Activated CD4-positive, alpha-beta memory T cell treated with anti-CD3 and anti-CD28 coated beads for 36 hours (primary cell): ENCODE results near the gene PSMF1. TPM values are rescaled to one million over a fixed set of nuclear protein-coding genes. Genes with fewer than 3 reads are reported as not detected.

ENCODE experiments used
- CTCF ChIA-PET: fragments of 350-600 bp; sonication (Branson Sonifier 250); formaldehyde crosslinking; loops from one replicate; lab custom pipeline; 2021; ENCODE audit warnings: antibody characterized with exemption, inconsistent platforms; lab: Charles Lee
- POLR2A ChIA-PET: fragments of 350-600 bp; sonication (Branson Sonifier 250); formaldehyde crosslinking; loops from one replicate; lab custom pipeline; 2021; ENCODE audit warnings: antibody characterized with exemption; lab: Charles Lee
- DNase-seq: peaks from one replicate; pipeline ENCODE4 v3.0.0-alpha.2; 2020
- H3K27ac Mint-ChIP-seq: one replicate; pipeline ENCODE4 v1.8.0; 2021; ENCODE audit warnings: mixed read lengths
- H3K27me3 Mint-ChIP-seq: one replicate; pipeline ENCODE4 v1.8.0; 2021; ENCODE audit warnings: mixed read lengths
- H3K36me3 Mint-ChIP-seq: one replicate; pipeline ENCODE4 v1.8.0; 2021; ENCODE audit warnings: mixed read lengths
- H3K4me1 Mint-ChIP-seq: one replicate; pipeline ENCODE4 v1.8.0; 2021; ENCODE audit warnings: low read depth, mixed read lengths
- H3K4me3 Mint-ChIP-seq: one replicate; pipeline ENCODE4 v1.8.0; 2021; ENCODE audit warnings: mild to moderate bottlenecking, mixed read lengths
- H3K9me3 Mint-ChIP-seq: one replicate; pipeline ENCODE4 v1.8.0; 2021; ENCODE audit warnings: mixed read lengths
- intact Hi-C: fragments of 100-400 bp; cut with micrococcal nuclease; formaldehyde crosslinking; loops from one replicate; pipeline ENCODE4 v1.15.1; 2023
- total RNA-seq, 2 experiments: library from RNA; stranded (reverse); gene quantifications; one replicate each; pipeline ENCODE4 v1.2.3, GENCODE V29; 2021

Gene PSMF1
- total RNA-seq, 2 experiments from 2014 or later, result 140 to 149 TPM

DNA sequence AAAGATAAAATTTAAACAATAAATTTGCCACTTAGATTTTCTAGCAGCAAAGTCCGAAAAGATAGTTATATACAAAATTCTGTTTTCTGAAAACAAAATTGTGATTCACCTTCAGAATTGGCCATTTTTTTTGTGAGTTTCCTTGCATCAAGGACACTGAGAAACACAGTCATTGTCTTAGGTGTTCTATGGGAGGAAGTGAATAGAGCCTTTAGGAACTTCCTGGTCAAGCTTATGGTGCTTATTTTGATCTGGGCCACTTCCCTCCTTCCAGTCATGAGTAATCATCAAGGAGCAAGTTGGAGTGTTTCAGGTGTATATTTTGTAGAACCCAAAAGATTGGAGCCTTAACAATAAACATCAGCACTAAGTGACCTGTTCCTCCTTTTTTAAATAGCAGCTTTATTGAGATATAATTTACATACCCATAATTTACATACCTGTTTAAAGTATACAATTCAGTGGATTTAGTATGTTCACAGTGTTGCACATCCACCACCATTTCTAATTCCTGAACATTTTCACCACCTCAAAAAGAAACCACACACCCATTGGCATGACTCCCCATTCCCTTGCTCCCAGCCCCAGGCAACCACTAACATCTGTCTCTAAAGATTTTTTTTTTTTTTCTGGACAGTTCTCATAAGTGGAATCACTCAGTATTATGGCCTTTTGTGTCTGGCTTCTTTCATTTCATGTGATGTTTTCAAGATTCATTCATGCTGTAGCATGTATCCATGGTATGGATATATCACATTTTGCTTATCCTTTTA is 48.7 kb downstream of the PSMF1 start:
- ChIA-PET POLR2A (no interaction called here), CTCF (interaction anchor here (0.7 kb wide), 1 partner anchor 59 kb away, joined by 3 read pairs; no protein-coding TSS in a partner anchor)
- Mint-ChIP-seq H3K27ac (no peak overlapping the region), H3K4me3 (no peak overlapping the region), H3K4me1 (no peaks in the 10 kb centered on the region), H3K36me3 (peaks cover 67% of the 10 kb centered on the region), H3K27me3 (no peaks in the 10 kb centered on the region), H3K9me3 (no peaks in the 10 kb centered on the region)
- intact Hi-C loops, result no loop called here
- DNase-seq, result no peak

GRCh38 chr20:1169224-1169623 is 50.8 kb downstream of the PSMF1 start:
- CTCF ChIA-PET, result no interaction called here
- Mint-ChIP-seq H3K27ac (no peak overlapping the region), H3K36me3 (peaks cover 73% of the 10 kb centered on the region), H3K27me3 (no peaks in the 10 kb centered on the region), H3K9me3 (no peaks in the 10 kb centered on the region), H3K4me1 (no peaks in the 10 kb centered on the region), H3K4me3 (no peak overlapping the region)
- intact Hi-C loops, result no loop called here
- POLR2A ChIA-PET, result no interaction called here
- DNase-seq, result no peak

GRCh38 chr20:1171461-1172093 is 53.2 kb downstream of the PSMF1 start:
- Mint-ChIP-seq H3K27ac (no peak overlapping the region), H3K4me3 (no peak overlapping the region), H3K9me3 (no peaks in the 10 kb centered on the region), H3K27me3 (no peaks in the 10 kb centered on the region), H3K36me3 (peaks cover 50% of the 10 kb centered on the region), H3K4me1 (no peaks in the 10 kb centered on the region)
- CTCF ChIA-PET, result no interaction called here
- DNase-seq, result no peak
- POLR2A ChIA-PET, result interaction anchor here (1.2 kb wide), 1 partner anchor 9 kb away, joined by 3 read pairs; no protein-coding TSS in a partner anchor
- intact Hi-C loops, result no loop called here

- POLR2A ChIA-PET, result no interaction called here
- Mint-ChIP-seq H3K27me3 (no peaks in the 10 kb centered on the region), H3K4me3 (no peak overlapping the region), H3K4me1 (no peaks in the 10 kb centered on the region), H3K36me3 (peaks cover 31% of the 10 kb centered on the region), H3K27ac (no peak overlapping the region), H3K9me3 (no peaks in the 10 kb centered on the region)
- CTCF ChIA-PET, result no interaction called here
- intact Hi-C loops, result no loop called here
- no peak for DNase-seq
These were observed 55.3 kb downstream of the PSMF1 start for GRCh38 chr20:1173698-1174097.

DNA sequence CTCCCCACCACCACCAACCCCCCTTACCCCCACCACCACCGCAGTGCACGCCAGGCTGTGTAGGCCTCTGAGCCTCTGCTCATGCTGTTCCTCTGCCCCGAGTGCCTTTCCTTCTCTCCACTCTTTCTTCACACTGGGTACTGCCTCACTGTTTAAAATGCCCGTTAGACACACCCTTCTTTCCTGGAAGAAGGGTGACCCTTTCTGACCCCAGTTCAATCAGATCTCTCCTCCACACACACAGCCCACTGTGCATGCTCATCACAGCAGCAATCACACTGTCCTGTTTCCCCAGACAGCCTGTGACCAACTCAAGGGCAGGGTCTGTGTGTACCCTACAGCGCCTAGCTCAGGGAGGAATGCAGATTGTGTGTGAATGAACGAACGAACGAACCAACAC is 56.4 kb downstream of the PSMF1 start:
- Mint-ChIP-seq H3K27ac (no peak overlapping the region), H3K36me3 (peaks cover 24% of the 10 kb centered on the region), H3K4me1 (no peaks in the 10 kb centered on the region), H3K4me3 (no peak overlapping the region), H3K27me3 (no peaks in the 10 kb centered on the region), H3K9me3 (no peaks in the 10 kb centered on the region)
- ChIA-PET POLR2A (no interaction called here), CTCF (no interaction called here)
- no peak for DNase-seq
- intact Hi-C loops, result no loop called here

DNA sequence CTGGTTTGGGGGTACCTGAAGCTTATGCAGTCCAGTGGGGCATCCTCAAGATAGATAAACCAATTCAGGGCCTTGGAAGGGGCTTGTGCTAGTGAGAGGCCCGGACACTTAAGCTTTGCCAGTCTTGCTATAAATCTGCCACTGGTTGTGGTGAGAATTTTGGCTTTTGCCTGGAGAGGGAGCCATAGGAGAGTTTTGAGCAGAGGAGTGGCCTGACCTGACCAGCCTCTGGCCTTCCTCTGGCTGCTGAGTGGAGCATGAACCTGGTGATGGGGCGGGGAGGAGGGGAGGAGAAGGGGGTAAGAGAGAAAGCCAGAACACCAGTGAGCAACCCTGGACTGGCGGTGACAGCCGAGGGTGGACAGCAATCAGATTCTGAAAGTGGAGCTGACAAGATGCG is 59.3 kb downstream of the PSMF1 start:
- H3K36me3 Mint-ChIP-seq, result peaks cover 7% of the 10 kb centered on the region
- H3K27me3 Mint-ChIP-seq, result no peaks in the 10 kb centered on the region
- no peak for DNase-seq
- intact Hi-C loops, result no loop called here
- H3K9me3 Mint-ChIP-seq, result no peaks in the 10 kb centered on the region
- ChIA-PET POLR2A (no interaction called here), CTCF (interaction anchor here (1.2 kb wide), 1 partner anchor 36 kb away, joined by 5 read pairs; no protein-coding TSS in a partner anchor)
- H3K4me1 Mint-ChIP-seq, result no peaks in the 10 kb centered on the region
- H3K4me3 Mint-ChIP-seq, result no peak overlapping the region
- H3K27ac Mint-ChIP-seq, result no peak overlapping the region

DNA sequence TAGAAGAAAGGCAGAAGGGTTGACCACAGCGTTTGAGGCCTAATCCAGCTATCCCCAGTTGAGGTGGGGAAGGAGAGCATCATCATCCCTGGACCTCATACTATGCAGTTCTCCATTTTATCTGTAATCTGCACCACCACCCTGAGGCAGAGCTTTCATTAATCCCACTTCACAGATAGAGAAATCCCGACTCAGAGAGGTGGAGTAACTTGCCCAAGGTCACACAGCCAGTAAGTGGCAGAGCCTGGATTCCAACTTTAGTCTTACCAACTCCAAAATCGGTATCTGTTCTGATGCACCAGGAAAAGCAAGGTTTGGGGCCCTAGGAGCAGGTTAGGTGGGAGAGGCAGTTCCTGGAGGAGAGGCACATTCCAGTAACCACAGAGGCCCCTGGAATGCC is 59.7 kb downstream of the PSMF1 start:
- ChIA-PET CTCF (no interaction called here), POLR2A (no interaction called here)
- H3K27me3 Mint-ChIP-seq, result peaks cover under 1% of the 10 kb centered on the region
- H3K4me1 Mint-ChIP-seq, result no peaks in the 10 kb centered on the region
- no peak for DNase-seq
- H3K9me3 Mint-ChIP-seq, result no peaks in the 10 kb centered on the region
- intact Hi-C loops, result no loop called here
- H3K27ac Mint-ChIP-seq, result no peak overlapping the region
- no peak overlapping the region for H3K4me3 Mint-ChIP-seq
- peaks cover 5% of the 10 kb centered on the region for H3K36me3 Mint-ChIP-seq

DNA sequence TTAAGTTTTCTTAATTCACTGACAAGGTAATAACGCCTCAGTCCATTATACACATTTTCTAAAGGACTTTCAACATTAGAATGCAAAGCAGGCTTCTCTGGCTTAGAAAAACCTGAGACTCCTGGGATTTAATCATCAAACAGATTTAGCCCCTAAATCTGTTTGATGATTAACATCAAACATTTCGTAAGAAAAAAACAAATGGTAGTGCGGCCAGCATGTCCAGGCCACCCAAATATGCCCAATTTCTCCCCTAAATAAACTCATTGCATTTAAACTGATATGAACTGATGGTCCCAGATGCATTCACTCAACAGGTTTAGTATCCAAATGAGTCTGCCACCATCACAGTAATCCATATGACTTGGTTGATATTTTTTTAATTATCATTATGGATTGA is 60.2 kb downstream of the PSMF1 start:
- Mint-ChIP-seq H3K4me1 (no peaks in the 10 kb centered on the region), H3K27me3 (peaks cover 6% of the 10 kb centered on the region), H3K27ac (no peak overlapping the region), H3K9me3 (no peaks in the 10 kb centered on the region), H3K4me3 (no peak overlapping the region), H3K36me3 (peaks cover 2% of the 10 kb centered on the region)
- intact Hi-C loops, result no loop called here
- ChIA-PET CTCF (no interaction called here), POLR2A (no interaction called here)
- DNase-seq, result no peak

GRCh38 chr20:1180949-1181348 is 62.5 kb downstream of the PSMF1 start:
- intact Hi-C loops, result no loop called here
- Mint-ChIP-seq H3K4me3 (no peak overlapping the region), H3K9me3 (no peaks in the 10 kb centered on the region), H3K27me3 (peaks cover 19% of the 10 kb centered on the region), H3K4me1 (peaks cover 7% of the 10 kb centered on the region), H3K36me3 (no peaks in the 10 kb centered on the region), H3K27ac (no peak overlapping the region)
- no peak for DNase-seq
- ChIA-PET CTCF (interaction anchor here (1.0 kb wide), 1 partner anchor 32 kb away, joined by 3 read pairs; no protein-coding TSS in a partner anchor), POLR2A (no interaction called here)

DNA sequence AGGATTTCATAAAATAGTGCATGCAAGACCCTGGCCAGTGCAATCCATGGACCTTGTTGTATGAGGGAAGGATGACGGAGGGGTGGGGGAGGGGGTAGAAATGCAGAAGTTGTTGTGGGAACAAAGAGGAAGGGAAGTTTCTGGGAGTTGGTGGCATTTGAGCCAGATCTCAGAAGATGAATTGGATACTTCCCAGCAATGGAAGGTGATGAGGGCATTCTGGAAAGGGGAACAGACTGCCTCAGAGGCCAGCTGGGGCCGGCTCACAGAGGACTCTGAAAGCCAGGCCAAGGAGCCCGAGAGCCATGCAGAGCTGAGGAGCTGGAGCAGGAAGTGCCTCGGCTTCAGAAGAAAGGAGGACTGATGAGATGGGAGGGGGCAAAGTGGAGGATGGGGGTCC is 63.7 kb downstream of the PSMF1 start:
- H3K27ac Mint-ChIP-seq, result no peak overlapping the region
- peaks cover 7% of the 10 kb centered on the region for H3K4me1 Mint-ChIP-seq
- no peak for DNase-seq
- peaks cover 22% of the 10 kb centered on the region for H3K27me3 Mint-ChIP-seq
- no peak overlapping the region for H3K4me3 Mint-ChIP-seq
- no peaks in the 10 kb centered on the region for H3K36me3 Mint-ChIP-seq
- POLR2A ChIA-PET, result no interaction called here
- CTCF ChIA-PET, result no interaction called here
- intact Hi-C loops, result no loop called here
- H3K9me3 Mint-ChIP-seq, result no peaks in the 10 kb centered on the region

GRCh38 chr20:1183153-1183552 is 64.8 kb downstream of the PSMF1 start:
- intact Hi-C loops, result no loop called here
- Mint-ChIP-seq H3K4me1 (peaks cover 7% of the 10 kb centered on the region), H3K4me3 (no peak overlapping the region), H3K27me3 (peaks cover 22% of the 10 kb centered on the region), H3K27ac (no peak overlapping the region), H3K9me3 (no peaks in the 10 kb centered on the region), H3K36me3 (no peaks in the 10 kb centered on the region)
- POLR2A ChIA-PET, result no interaction called here
- DNase-seq, result no peak
- CTCF ChIA-PET, result no interaction called here

DNA sequence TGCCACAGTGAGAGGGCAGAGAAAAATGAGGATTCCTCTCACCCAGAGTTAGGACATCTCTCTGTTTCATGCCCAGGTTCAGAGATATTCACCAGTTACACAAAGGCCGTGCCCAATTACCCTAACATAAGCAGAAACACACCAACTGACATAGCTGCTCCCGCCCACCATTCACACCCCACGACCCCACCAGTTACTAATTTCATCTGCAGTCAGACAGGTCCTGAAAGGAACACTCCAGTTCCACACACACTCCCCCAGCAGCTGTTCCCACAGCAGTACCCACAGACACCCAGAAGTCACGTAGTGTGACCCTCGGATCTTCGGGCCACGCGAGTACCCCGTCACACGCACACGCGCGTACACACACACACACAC is 65.8 kb downstream of the PSMF1 start:
- no peak overlapping the region for H3K27ac Mint-ChIP-seq
- no peaks in the 10 kb centered on the region for H3K9me3 Mint-ChIP-seq
- H3K36me3 Mint-ChIP-seq, result no peaks in the 10 kb centered on the region
- CTCF ChIA-PET, result interaction anchor here (1.0 to 1.5 kb wide), 3 partner anchors 25 to 365 kb away, joined by 3 to 5 read pairs (median 5); no protein-coding TSS in a partner anchor
- intact Hi-C loops, result no loop called here
- POLR2A ChIA-PET, result no interaction called here
- no peak for DNase-seq
- H3K4me1 Mint-ChIP-seq, result peaks cover 7% of the 10 kb centered on the region
- H3K27me3 Mint-ChIP-seq, result peaks cover 22% of the 10 kb centered on the region
- H3K4me3 Mint-ChIP-seq, result peak overlapping the region; percentile 55
